Measurements from ENCODE around the gene SETDB1. TPM values are rescaled to one million over a fixed set of nuclear protein-coding genes. Genes with fewer than 3 reads are reported as not detected.

The SETDB1 gene
- 22.0 to 26.5 TPM (median 25.5 TPM) in 5 replicates for total RNA-seq (2022; extraction: Qiagen RNA extraction; ENCODE audit: low read depth)

GRCh38 chr1:150926097-150926741 is at the start of gene SETDB1:
Gene SETDB1 (plus strand): TSS chr1:150926363. CDS start chr1:150927715, 1,352 bp downstream.

GRCh38 chr1:150887018-150887417 is 39.1 kb upstream of the SETDB1 start, which contains the start of gene CTXND2:
Gene CTXND2 (plus strand): TSS chr1:150887136. CDS start chr1:150912315, 25,179 bp downstream.

GRCh38 chr1:150974580-150975478 is 48.7 kb downstream of the SETDB1 start, which contains the start of gene CERS2:
Gene CERS2 (minus strand): TSS chr1:150974835. CDS start chr1:150969090, 5,745 bp downstream.

GRCh38 chr1:150981805-150982712 is 55.9 kb downstream of the SETDB1 start, which contains the start of gene ANXA9:
Gene ANXA9 (plus strand): TSS chr1:150982292. CDS start chr1:150983106, 814 bp downstream.

GRCh38 chr1:151006327-151007052 is 80.3 kb downstream of the SETDB1 start, which contains the start of gene MINDY1:
Gene MINDY1 (minus strand): TSS chr1:151006902. CDS start chr1:151002617, 4,285 bp downstream.

GRCh38 chr1:151008244-151009205 is 82.4 kb downstream of the SETDB1 start, which contains the start of gene PRUNE1:
Gene PRUNE1 (plus strand): TSS chr1:151008449. CDS start chr1:151008633, 184 bp downstream.

Other genes starting within 250 kb of the SETDB1 start
- gene GOLPH3L, start 229.2 kb upstream of the SETDB1 start, total RNA-seq (2022; extraction: Qiagen RNA extraction; ENCODE audit: low read depth), result 11.1 to 18.8 TPM (median 17.4 TPM) in 5 replicates
- gene HORMAD1, start 205.5 kb upstream of the SETDB1 start, total RNA-seq (2022; extraction: Qiagen RNA extraction; ENCODE audit: low read depth), result 5.2 to 10.7 TPM (median 7.7 TPM) in 5 replicates
- 14.5 to 19.6 TPM (median 17.9 TPM) in 5 replicates for gene CTSS, start 160.6 kb upstream of the SETDB1 start, total RNA-seq (2022; extraction: Qiagen RNA extraction; ENCODE audit: low read depth)
- 1.5 to 3.1 TPM (median 1.7 TPM) in 5 replicates for gene CTSK, start 118.1 kb upstream of the SETDB1 start, total RNA-seq (2022; extraction: Qiagen RNA extraction; ENCODE audit: low read depth)
- gene ARNT, start 49.8 kb upstream of the SETDB1 start, total RNA-seq (2022; extraction: Qiagen RNA extraction; ENCODE audit: low read depth), result 9.9 to 14.7 TPM (median 12.3 TPM) in 5 replicates
- 0.12 TPM in 1 of 5 replicates, not detected in the others for gene CTXND2, start 39.2 kb upstream of the SETDB1 start, total RNA-seq (2022; extraction: Qiagen RNA extraction; ENCODE audit: low read depth)
- 233 to 262 TPM (median 240 TPM) in 5 replicates for gene CERS2, start 48.5 kb downstream of the SETDB1 start, total RNA-seq (2022; extraction: Qiagen RNA extraction; ENCODE audit: low read depth)
- 0.87 to 1.3 TPM (median 1.1 TPM) in 5 replicates for gene ANXA9, start 55.9 kb downstream of the SETDB1 start, total RNA-seq (2022; extraction: Qiagen RNA extraction; ENCODE audit: low read depth)
- 2.3 to 4.2 TPM (median 3.8 TPM) in 5 replicates for gene MINDY1, start 80.5 kb downstream of the SETDB1 start, total RNA-seq (2022; extraction: Qiagen RNA extraction; ENCODE audit: low read depth)
- gene PRUNE1, start 82.1 kb downstream of the SETDB1 start, total RNA-seq (2022; extraction: Qiagen RNA extraction; ENCODE audit: low read depth), result 10.8 to 16.0 TPM (median 14.6 TPM) in 5 replicates
- 0.07 to 0.27 TPM (median 0.09 TPM) in 3 of 5 replicates, not detected in the others for gene BNIPL, start 110.2 kb downstream of the SETDB1 start, total RNA-seq (2022; extraction: Qiagen RNA extraction; ENCODE audit: low read depth)
- gene C1orf56, start 121.4 kb downstream of the SETDB1 start, total RNA-seq (2022; extraction: Qiagen RNA extraction; ENCODE audit: low read depth), result 4.2 to 7.5 TPM (median 6.7 TPM) in 5 replicates
- gene CDC42SE1, start 133.3 kb downstream of the SETDB1 start, total RNA-seq (2022; extraction: Qiagen RNA extraction; ENCODE audit: low read depth), result 78.6 to 87.3 TPM (median 81.7 TPM) in 5 replicates
- 9.5 to 20.3 TPM (median 17.4 TPM) in 5 replicates for gene MLLT11, start 134.0 kb downstream of the SETDB1 start, total RNA-seq (2022; extraction: Qiagen RNA extraction; ENCODE audit: low read depth)
- gene GABPB2, start 144.4 kb downstream of the SETDB1 start, total RNA-seq (2022; extraction: Qiagen RNA extraction; ENCODE audit: low read depth), result 3.2 to 4.0 TPM (median 3.7 TPM) in 5 replicates
- 0.59 to 2.2 TPM (median 1.5 TPM) in 5 replicates for gene SEMA6C, start 220.3 kb downstream of the SETDB1 start, total RNA-seq (2022; extraction: Qiagen RNA extraction; ENCODE audit: low read depth)
- not detected in 5 replicates for gene TNFAIP8L2, start 230.3 kb downstream of the SETDB1 start, total RNA-seq (2022; extraction: Qiagen RNA extraction; ENCODE audit: low read depth)
- 4.6 to 7.4 TPM (median 6.9 TPM) in 5 replicates for gene LYSMD1, start 239.5 kb downstream of the SETDB1 start, total RNA-seq (2022; extraction: Qiagen RNA extraction; ENCODE audit: low read depth)
- gene SCNM1, start 239.8 kb downstream of the SETDB1 start, total RNA-seq (2022; extraction: Qiagen RNA extraction; ENCODE audit: low read depth), result 44.7 to 55.2 TPM (median 46.7 TPM) in 5 replicates
- 0.66 to 0.74 TPM in 2 of 5 replicates, not detected in the others for gene TMOD4, start 249.6 kb downstream of the SETDB1 start, total RNA-seq (2022; extraction: Qiagen RNA extraction; ENCODE audit: low read depth)